Keratinocyte (primary cell): ENCODE results near the gene C1orf35. TPM values are rescaled to one million over a fixed set of nuclear protein-coding genes. Genes with fewer than 3 reads are reported as not detected.

Experiments
- DNase-seq: peaks from one replicate; pipeline ENCODE4 v3.0.0-alpha.2; 2011; ENCODE audit warnings: low read depth, missing footprints, low spot score
- FAIRE-seq: peaks from 2 replicates; lab custom pipeline; 2011; peaks lifted over from hg19 to GRCh38; lab: Jason Lieb, UNC
- H2AFZ ChIP-seq: 2 replicates; pipeline ENCODE4 v1.6.0; 2012; ENCODE audit warnings: low read length, control low read depth, inconsistent platforms; ENCODE audit not compliant: control insufficient read depth
- H3K27ac ChIP-seq: 2 replicates; pipeline ENCODE4 v1.5.1; 2011; ENCODE audit warnings: low read length; ENCODE audit not compliant: control insufficient read depth, insufficient read depth
- H3K27me3 ChIP-seq: 3 replicates; pipeline ENCODE4 v1.6.0; 2011; ENCODE audit warnings: low read length; ENCODE audit not compliant: control insufficient read depth, insufficient read depth; ENCODE audit errors: extremely low read depth
- H3K36me3 ChIP-seq, 2 experiments: 2 replicates in 1 of 2; 3 replicates in 1 of 2; pipeline ENCODE4 v1.5.1; 2011; ENCODE audit warnings: low read length in 2 of 2, mild to moderate bottlenecking in 1 of 2; ENCODE audit not compliant: control insufficient read depth in 2 of 2, insufficient read depth in 2 of 2; ENCODE audit errors: extremely low read depth in 1 of 2
- H3K4me1 ChIP-seq: 3 replicates; pipeline ENCODE4 v1.5.1; 2011; ENCODE audit warnings: low read length; ENCODE audit not compliant: control insufficient read depth, insufficient read depth; ENCODE audit errors: extremely low read depth
- H3K4me2 ChIP-seq: 3 replicates; pipeline ENCODE4 v1.6.0; 2011; ENCODE audit warnings: low read depth, low read length; ENCODE audit not compliant: control insufficient read depth, insufficient read depth; ENCODE audit errors: extremely low read depth
- H3K4me3 ChIP-seq, 3 experiments: fragments of 200-600 bp in 1 of 3; sonication (generic) in 1 of 3; 2 replicates in 2 of 3; 3 replicates in 1 of 3; pipeline ENCODE4 v1.5.1; 2011 to 2016; ENCODE audit warnings: low read length in 3 of 3, mild to moderate bottlenecking in 3 of 3, control low read depth in 2 of 3, inconsistent platforms in 1 of 3, low read depth in 1 of 3, mixed read lengths in 1 of 3, mixed run types in 1 of 3, moderate library complexity in 1 of 3; ENCODE audit not compliant: control insufficient read depth in 2 of 3, insufficient read depth in 2 of 3; ENCODE audit errors: extremely low read depth in 1 of 3
- H3K79me2 ChIP-seq: 2 replicates; pipeline ENCODE4 v1.6.0; 2012; ENCODE audit warnings: low read length; ENCODE audit not compliant: control insufficient read depth, insufficient read depth
- H3K9ac ChIP-seq: 3 replicates; pipeline ENCODE4 v1.6.0; 2011; ENCODE audit warnings: low read length; ENCODE audit not compliant: control insufficient read depth, insufficient read depth; ENCODE audit errors: extremely low read depth
- H3K9me1 ChIP-seq: 3 replicates; pipeline ENCODE4 v1.6.0; 2011; ENCODE audit warnings: low read length; ENCODE audit not compliant: control insufficient read depth, insufficient read depth; ENCODE audit errors: extremely low read depth
- H3K9me3 ChIP-seq: 2 replicates; pipeline ENCODE4 v1.5.1; 2012; ENCODE audit warnings: low read depth, low read length; ENCODE audit not compliant: control insufficient read depth
- H4K20me1 ChIP-seq: 3 replicates; pipeline ENCODE4 v1.6.0; 2011; ENCODE audit warnings: low read length; ENCODE audit not compliant: control insufficient read depth, insufficient read depth; ENCODE audit errors: extremely low read depth
- EZH2 ChIP-seq: IDR thresholded peaks from one replicate; pipeline ENCODE4 v1.6.1; 2012; ENCODE audit warnings: inconsistent platforms, mild to moderate bottlenecking, low read length, moderate library complexity
- dilution Hi-C: fragments of 300-500 bp; cut with MboI; formaldehyde crosslinking; loops from one replicate; pipeline ENCODE4 v1.7.0; 2020; ENCODE audit warnings: low sequenced_read_pairs; ENCODE audit not compliant: extremely low pct_ligation_motif_present
- polyA plus RNA-seq, 5 experiments: library from polyadenylated mRNA; depleted of rRNA in 3 of 5; stranded (reverse) in 3 of 5; stranded (forward) in 1 of 5; unstranded in 1 of 5; fragments of >200 nt; gene quantifications; 1 replicate in 1 of 5; 2 replicates in 3 of 5; 3 replicates in 1 of 5; pipeline versions ENCODE4 v1.2.1 to v1.2.3, GENCODE V29; 2011 to 2012; ENCODE audit warnings: missing spikeins in 2 of 5, low read depth in 1 of 5, low replicate concordance in 1 of 5
- TF ChIP-seq, protein P1 (sequence below), 3 experiments: IDR thresholded peaks in 1 of 3; conservative IDR thresholded peaks in 1 of 3; optimal IDR thresholded peaks in 1 of 3; 2 replicates in 2 of 3; 3 replicates in 1 of 3; pipeline versions ENCODE3 to v1.5.1; 2011; ENCODE audit warnings: low read length in 3 of 3, mild to moderate bottlenecking in 3 of 3, moderate library complexity in 2 of 3, control low read depth in 1 of 3, inconsistent platforms in 1 of 3; ENCODE audit not compliant: insufficient read depth in 2 of 3; ENCODE audit errors: extremely low read depth in 1 of 3

C1orf35 gene
- polyA plus RNA-seq, 1 donor (not counting 4 experiments of a cell fraction or from before 2014, with no cell fraction given): 8.2 TPM

DNA sequence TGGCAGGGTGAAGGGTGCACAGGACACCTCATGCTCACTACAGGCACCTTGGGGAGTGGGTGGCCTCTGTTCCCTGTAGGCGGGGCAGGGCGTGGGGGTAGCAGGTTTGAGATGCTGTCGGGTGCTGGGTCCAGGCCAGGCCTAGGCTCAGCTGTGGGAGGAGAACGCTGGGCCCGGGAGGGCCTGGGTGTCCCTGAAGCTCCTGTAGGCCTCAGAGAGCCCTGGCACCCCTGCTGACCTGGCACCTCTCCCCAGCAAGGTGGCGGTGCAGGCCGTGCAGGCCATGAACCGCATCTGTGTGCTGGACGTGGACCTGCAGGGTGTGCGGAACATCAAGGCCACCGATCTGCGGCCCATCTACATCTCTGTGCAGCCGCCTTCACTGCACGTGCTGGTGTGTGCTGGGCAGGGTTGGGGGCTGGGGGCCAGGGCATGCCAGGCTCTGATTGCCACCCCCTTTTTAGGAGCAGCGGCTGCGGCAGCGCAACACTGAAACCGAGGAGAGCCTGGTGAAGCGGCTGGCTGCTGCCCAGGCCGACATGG is 44.1 kb upstream of the C1orf35 start:
- peaks cover 62% of the 10 kb centered on the region for H3K4me1 ChIP-seq
- peaks cover 23% of the 10 kb centered on the region for H4K20me1 ChIP-seq

DNA sequence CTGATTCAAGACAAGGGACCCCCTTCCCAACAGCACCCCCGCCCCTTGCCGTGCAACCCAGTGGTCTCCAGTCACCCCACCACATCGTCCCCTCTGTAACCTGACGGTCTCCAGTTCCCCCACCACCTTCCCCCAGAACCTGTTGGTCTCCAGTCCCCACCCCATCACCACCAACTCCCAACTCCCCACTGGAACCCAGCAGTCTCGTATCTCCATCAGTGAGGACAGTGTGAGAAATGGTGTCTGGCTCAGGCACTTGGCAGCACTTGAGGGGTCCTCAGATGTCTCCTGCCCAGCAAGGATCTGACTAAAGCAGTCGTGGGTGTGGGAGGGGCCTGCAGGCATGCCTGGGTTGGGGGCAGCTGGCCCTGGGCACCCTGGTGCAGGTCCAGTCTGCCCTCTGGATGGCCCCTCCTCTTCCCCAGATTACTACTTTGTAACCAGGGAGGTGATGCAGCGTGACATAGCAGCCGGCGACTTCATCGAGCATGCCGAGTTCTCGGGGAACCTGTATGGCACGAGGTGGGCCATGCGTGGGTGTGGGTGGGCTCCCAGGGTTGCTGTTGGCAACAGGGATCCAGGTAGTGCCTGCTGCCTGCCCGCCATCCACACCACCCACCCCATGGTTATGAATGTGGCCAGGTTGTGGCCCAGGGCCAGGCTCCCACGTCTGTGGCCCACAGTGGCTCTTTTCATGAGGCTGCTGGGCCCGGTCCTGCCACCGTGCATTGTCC is 43.5 kb upstream of the C1orf35 start:
- H3K27me3 ChIP-seq: no peaks in the 10 kb centered on the region
- H3K9me3 ChIP-seq: no peaks in the 10 kb centered on the region
- no peak overlapping the region for H3K4me2 ChIP-seq
- H3K4me3 ChIP-seq: no peak overlapping the region
- no peak overlapping the region for H3K27ac ChIP-seq
- peaks cover 69% of the 10 kb centered on the region for H3K4me1 ChIP-seq
- no peak overlapping the region for H3K9ac ChIP-seq
- DNase-seq: no peak
- H3K79me2 ChIP-seq: peaks cover 65% of the 10 kb centered on the region
- peaks cover 26% of the 10 kb centered on the region for H4K20me1 ChIP-seq
- no peak for TF ChIP-seq EZH2
- TF ChIP-seq, protein P1, sequence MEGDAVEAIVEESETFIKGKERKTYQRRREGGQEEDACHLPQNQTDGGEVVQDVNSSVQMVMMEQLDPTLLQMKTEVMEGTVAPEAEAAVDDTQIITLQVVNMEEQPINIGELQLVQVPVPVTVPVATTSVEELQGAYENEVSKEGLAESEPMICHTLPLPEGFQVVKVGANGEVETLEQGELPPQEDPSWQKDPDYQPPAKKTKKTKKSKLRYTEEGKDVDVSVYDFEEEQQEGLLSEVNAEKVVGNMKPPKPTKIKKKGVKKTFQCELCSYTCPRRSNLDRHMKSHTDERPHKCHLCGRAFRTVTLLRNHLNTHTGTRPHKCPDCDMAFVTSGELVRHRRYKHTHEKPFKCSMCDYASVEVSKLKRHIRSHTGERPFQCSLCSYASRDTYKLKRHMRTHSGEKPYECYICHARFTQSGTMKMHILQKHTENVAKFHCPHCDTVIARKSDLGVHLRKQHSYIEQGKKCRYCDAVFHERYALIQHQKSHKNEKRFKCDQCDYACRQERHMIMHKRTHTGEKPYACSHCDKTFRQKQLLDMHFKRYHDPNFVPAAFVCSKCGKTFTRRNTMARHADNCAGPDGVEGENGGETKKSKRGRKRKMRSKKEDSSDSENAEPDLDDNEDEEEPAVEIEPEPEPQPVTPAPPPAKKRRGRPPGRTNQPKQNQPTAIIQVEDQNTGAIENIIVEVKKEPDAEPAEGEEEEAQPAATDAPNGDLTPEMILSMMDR (optimal IDR thresholded peaks at IDR 0.05 in 1 of 3, IDR thresholded peaks at IDR 0.05 in 1 of 3, conservative IDR thresholded peaks at IDR 0.05 in 1 of 3; ENCODE audit: extremely low read depth in 1 of 3, insufficient read depth in 2 of 3, low read length in 3 of 3): no peak
- H3K9me1 ChIP-seq: peaks cover 2% of the 10 kb centered on the region
- no peak for FAIRE-seq
- H2AFZ ChIP-seq: no peak overlapping the region
- dilution Hi-C loops: no loop called here
- H3K36me3 ChIP-seq: peaks cover 34 to 55% of the 10 kb centered on the region in 2 experiments

More for the DNA sequence above, 44.1 kb upstream of the C1orf35 start:
- H3K9me3 ChIP-seq: no peaks in the 10 kb centered on the region
- peaks cover 59% of the 10 kb centered on the region for H3K79me2 ChIP-seq
- dilution Hi-C loops: no loop called here
- DNase-seq (no peak), FAIRE-seq (no peak)
- H3K27ac ChIP-seq: no peak overlapping the region
- no peaks in the 10 kb centered on the region for H3K27me3 ChIP-seq
- no peak overlapping the region for H3K4me3 ChIP-seq
- peaks cover 32 to 49% of the 10 kb centered on the region in 2 experiments for H3K36me3 ChIP-seq
- H2AFZ ChIP-seq: no peak overlapping the region
- no peak for TF ChIP-seq EZH2
- TF ChIP-seq, protein P1 (optimal IDR thresholded peaks at IDR 0.05 in 1 of 3, IDR thresholded peaks at IDR 0.05 in 1 of 3, conservative IDR thresholded peaks at IDR 0.05 in 1 of 3; ENCODE audit: extremely low read depth in 1 of 3, insufficient read depth in 2 of 3, low read length in 3 of 3): no peak
- peaks cover 2% of the 10 kb centered on the region for H3K9me1 ChIP-seq
- no peak overlapping the region for H3K9ac ChIP-seq
- no peak overlapping the region for H3K4me2 ChIP-seq
